Measurements from ENCODE around the gene GPX6. TPM values are rescaled to one million over a fixed set of nuclear protein-coding genes. Genes with fewer than 3 reads are reported as not detected.
"Not testable (repeated sequence)": the region's sequence is repeated elsewhere in the genome, so short reads cannot be mapped to it uniquely, and the experiment has no call there.

GPX6 gene
- total RNA-seq, 4 donors from 2014 or later, result not detected

DNA sequence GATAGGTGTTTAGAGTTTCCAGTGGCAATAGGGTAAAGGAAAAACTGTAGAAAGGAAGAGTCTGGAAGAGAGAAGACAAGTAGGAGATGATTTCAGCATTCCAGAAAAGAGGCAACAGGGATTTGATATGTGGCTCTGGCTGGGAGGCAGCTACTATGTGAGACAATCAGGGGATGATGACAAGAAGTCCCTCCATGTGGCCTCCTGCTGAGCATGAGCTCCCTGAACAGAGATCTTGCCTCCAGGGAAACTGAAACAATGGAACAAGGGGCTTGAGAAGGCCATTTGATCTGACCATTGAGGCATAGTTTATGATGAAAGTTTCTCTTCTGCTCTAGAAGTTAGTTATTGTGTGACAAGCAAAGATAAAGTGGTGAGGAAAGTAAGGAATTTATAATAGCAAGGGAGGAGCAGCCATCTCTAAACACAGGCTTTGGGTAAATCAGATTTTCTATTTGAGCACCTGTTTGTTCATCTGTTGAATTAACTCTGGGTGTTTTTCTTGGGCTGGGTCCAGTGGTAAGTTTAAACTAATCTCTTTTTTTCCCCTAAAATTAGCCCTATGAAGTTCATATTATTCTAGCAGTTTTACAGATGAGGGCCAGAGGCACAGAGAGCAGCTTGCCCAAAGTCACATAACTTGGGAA is 7.1 kb upstream of the GPX6 start:
- intact Hi-C loops (cut with DNase I; ENCODE audit: low total_unique reads), result no loop called here
- no peak for DNase-seq (ENCODE audit: low spot score in 2 of 2)
- TF ChIP-seq, protein P1, sequence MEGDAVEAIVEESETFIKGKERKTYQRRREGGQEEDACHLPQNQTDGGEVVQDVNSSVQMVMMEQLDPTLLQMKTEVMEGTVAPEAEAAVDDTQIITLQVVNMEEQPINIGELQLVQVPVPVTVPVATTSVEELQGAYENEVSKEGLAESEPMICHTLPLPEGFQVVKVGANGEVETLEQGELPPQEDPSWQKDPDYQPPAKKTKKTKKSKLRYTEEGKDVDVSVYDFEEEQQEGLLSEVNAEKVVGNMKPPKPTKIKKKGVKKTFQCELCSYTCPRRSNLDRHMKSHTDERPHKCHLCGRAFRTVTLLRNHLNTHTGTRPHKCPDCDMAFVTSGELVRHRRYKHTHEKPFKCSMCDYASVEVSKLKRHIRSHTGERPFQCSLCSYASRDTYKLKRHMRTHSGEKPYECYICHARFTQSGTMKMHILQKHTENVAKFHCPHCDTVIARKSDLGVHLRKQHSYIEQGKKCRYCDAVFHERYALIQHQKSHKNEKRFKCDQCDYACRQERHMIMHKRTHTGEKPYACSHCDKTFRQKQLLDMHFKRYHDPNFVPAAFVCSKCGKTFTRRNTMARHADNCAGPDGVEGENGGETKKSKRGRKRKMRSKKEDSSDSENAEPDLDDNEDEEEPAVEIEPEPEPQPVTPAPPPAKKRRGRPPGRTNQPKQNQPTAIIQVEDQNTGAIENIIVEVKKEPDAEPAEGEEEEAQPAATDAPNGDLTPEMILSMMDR (IDR thresholded peaks at IDR 0.05), result no peak
- no peak for TF ChIP-seq POLR2A (IDR thresholded peaks at IDR 0.05)
- H3K4me3 ChIP-seq (ENCODE audit: low read depth, poor library complexity, severe bottlenecking), result no peak overlapping the region

DNA sequence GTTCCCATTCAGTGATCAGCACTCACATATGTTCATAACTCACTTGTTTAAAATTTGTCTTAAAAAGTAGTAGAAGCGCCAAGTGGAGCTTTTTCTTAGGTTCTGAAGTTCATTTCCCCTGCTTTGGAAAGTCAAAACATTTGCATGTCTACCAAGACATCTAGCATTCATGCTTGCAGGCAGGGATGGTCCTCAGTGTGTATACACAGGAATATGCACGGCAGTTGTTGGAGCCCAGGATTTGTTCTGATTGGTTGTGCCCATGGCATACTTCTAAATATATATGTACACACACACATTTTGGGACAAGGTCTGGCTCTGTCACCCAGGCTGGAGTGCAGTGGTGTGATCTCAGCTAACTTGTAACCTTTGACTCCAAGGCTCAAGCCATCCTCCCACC is 2.4 kb upstream of the GPX6 start:
- intact Hi-C loops (cut with DNase I; ENCODE audit: low total_unique reads), result no loop called here
- 63 to 66% methylated on average over 2 of the region's 2 CpGs for WGBS, 2 donors
- no peak for DNase-seq (ENCODE audit: low spot score in 2 of 2)
- TF ChIP-seq POLR2A (IDR thresholded peaks at IDR 0.05), result no peak
- TF ChIP-seq, protein P1 (IDR thresholded peaks at IDR 0.05), result no peak
- H3K4me3 ChIP-seq (ENCODE audit: low read depth, poor library complexity, severe bottlenecking), result no peak overlapping the region

DNA sequence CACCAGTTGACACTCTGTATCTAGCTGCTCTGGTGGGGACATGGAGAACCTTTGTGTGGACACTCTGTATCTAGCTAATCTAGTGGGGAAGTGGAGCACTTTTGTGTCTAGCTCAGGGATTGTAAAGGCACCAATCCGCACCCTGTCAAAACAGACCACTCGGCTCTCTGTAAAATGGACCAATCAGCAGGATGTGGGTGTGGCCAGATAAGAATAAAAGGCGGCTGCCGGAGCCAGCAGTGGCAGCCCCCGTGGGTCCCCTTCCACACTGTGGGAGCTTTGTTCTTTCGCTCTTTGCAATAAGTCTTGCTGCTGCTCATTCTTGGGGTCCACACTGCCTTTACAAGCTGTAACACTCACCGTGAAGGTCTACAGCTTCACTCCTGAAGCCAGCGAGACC is 3.2 kb downstream of the GPX6 start:
- DNase-seq (ENCODE audit: low spot score in 2 of 2); intact Hi-C loops (cut with DNase I; ENCODE audit: low total_unique reads); H3K4me3 ChIP-seq (ENCODE audit: low read depth, poor library complexity, severe bottlenecking): not testable (repeated sequence)
- WGBS, 2 donors, result 91 to 93% methylated on average over 8 of the region's 8 CpGs

GRCh38 chr6:28511628-28512300 is 3.8 kb downstream of the GPX6 start:
- intact Hi-C loops (cut with DNase I; ENCODE audit: low total_unique reads), result no loop called here
- WGBS, 2 donors, result 95 to 96% methylated on average over 33 to 50 of the region's 51 CpGs

GRCh38 chr6:28506807-28507475 is 8.7 kb downstream of the GPX6 start:
- no peak for DNase-seq (ENCODE audit: low spot score in 2 of 2)
- intact Hi-C loops (cut with DNase I; ENCODE audit: low total_unique reads), result no loop called here
- WGBS, 2 donors, result 64 to 65% methylated on average over 4 of the region's 4 CpGs
- H3K4me3 ChIP-seq (ENCODE audit: low read depth, poor library complexity, severe bottlenecking), result no peak overlapping the region
- TF ChIP-seq, protein P1 (IDR thresholded peaks at IDR 0.05), result no peak
- no peak for TF ChIP-seq POLR2A (IDR thresholded peaks at IDR 0.05)

More at GRCh38 chr6:28511628-28512300, 3.8 kb downstream of the GPX6 start:
- DNase-seq (ENCODE audit: low spot score in 2 of 2), result no peak
- H3K4me3 ChIP-seq (ENCODE audit: low read depth, poor library complexity, severe bottlenecking), result no peak overlapping the region
- no peak for TF ChIP-seq POLR2A (IDR thresholded peaks at IDR 0.05)
- TF ChIP-seq, protein P1 (IDR thresholded peaks at IDR 0.05), result no peak

- intact Hi-C loops (cut with DNase I; ENCODE audit: low total_unique reads), result no loop called here
Observed at GRCh38 chr6:28505733-28506132, 9.9 kb downstream of the GPX6 start.

DNA sequence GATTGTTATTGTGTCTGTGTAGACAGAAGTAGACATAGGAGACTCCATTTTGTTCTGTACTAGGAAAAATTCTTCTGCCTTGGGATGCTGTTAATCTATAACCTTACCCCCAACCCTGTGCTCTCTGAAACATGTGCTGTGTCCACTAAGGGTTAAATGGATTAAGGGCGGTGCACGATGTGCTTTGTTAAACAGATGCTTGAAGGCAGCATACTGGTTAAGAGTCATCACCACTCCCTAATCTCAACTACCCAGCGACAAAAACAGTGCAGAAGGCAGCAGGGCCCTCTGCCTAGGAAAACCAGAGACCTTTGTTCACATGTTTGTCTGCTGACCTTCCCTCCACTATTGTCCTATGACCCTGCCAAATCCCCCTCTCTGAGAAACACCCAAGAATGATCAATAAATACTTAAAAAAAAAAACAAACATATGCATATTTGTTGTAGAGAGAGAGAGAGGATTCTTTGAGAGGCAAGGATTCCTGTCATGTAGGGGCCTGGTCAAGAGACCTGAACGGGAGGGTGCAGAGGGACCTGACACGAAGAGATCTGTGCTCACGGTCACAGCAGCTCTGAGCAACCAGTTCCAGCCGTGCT is 12.8 kb downstream of the GPX6 start:
- DNase-seq (ENCODE audit: low spot score in 2 of 2); H3K4me3 ChIP-seq (ENCODE audit: low read depth, poor library complexity, severe bottlenecking); intact Hi-C loops (cut with DNase I; ENCODE audit: low total_unique reads): not testable (repeated sequence)
- WGBS, 2 donors, result 65 to 69% methylated on average over 7 of the region's 7 CpGs

More at GRCh38 chr6:28505733-28506132, 9.9 kb downstream of the GPX6 start:
- no peak for TF ChIP-seq POLR2A (IDR thresholded peaks at IDR 0.05)
- TF ChIP-seq, protein P1 (IDR thresholded peaks at IDR 0.05), result no peak
- 91 to 93% methylated on average over 1 of the region's 1 CpG for WGBS, 2 donors
- DNase-seq (ENCODE audit: low spot score in 2 of 2), result no peak
- H3K4me3 ChIP-seq (ENCODE audit: low read depth, poor library complexity, severe bottlenecking), result no peak overlapping the region

- 93% methylated on average over 22 to 33 of the region's 35 CpGs for WGBS, 2 donors
- DNase-seq (ENCODE audit: low spot score in 2 of 2); H3K4me3 ChIP-seq (ENCODE audit: low read depth, poor library complexity, severe bottlenecking); intact Hi-C loops (cut with DNase I; ENCODE audit: low total_unique reads): not testable (repeated sequence)
Observed at GRCh38 chr6:28502136-28502535, 13.5 kb downstream of the GPX6 start.
